ENCODE data around the gene MYL7. TPM values are rescaled to one million over a fixed set of nuclear protein-coding genes. Genes with fewer than 3 reads are reported as not detected.
A peak's percentile ranks its signal among the peaks of the same experiment; 100 is the strongest.

The MYL7 gene
- total and polyA plus RNA-seq, 9 of the 15 experiments (the other 6 are each of a cell fraction or from before 2014, with no cell fraction given) = not detected

- TF ChIP-seq ZNF384 (IDR thresholded peaks at IDR 0.05; ENCODE audit: low read depth, low read length) = no peak
- TF ChIP-seq TEAD1 (CRISPR knock-in tag; IDR thresholded peaks at IDR 0.05) = no peak
- no peak; a peak in 1 of 4 replicates for TF ChIP-seq HDAC1 (IDR thresholded peaks at IDR 0.05)
- no peak for TF ChIP-seq NUFIP1 (IDR thresholded peaks at IDR 0.05; ENCODE audit: partially characterized antibody)
- TF ChIP-seq SMARCA5 (IDR thresholded peaks at IDR 0.05) = no peak
- no peak for TF ChIP-seq ZNF551 (CRISPR knock-in tag; IDR thresholded peaks at IDR 0.05)
- TF ChIP-seq, protein P1, sequence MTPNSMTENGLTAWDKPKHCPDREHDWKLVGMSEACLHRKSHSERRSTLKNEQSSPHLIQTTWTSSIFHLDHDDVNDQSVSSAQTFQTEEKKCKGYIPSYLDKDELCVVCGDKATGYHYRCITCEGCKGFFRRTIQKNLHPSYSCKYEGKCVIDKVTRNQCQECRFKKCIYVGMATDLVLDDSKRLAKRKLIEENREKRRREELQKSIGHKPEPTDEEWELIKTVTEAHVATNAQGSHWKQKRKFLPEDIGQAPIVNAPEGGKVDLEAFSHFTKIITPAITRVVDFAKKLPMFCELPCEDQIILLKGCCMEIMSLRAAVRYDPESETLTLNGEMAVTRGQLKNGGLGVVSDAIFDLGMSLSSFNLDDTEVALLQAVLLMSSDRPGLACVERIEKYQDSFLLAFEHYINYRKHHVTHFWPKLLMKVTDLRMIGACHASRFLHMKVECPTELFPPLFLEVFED (CRISPR knock-in tag; conservative IDR thresholded peaks at IDR 0.05) = no peak
- TF ChIP-seq ZNF57 (CRISPR knock-in tag; IDR thresholded peaks at IDR 0.05) = no peak
- no peak for TF ChIP-seq FOSL1 (tag; conservative IDR thresholded peaks at IDR 0.05)
- no peak for TF ChIP-seq KLF6 (CRISPR knock-in tag; IDR thresholded peaks at IDR 0.05; ENCODE audit: borderline replicate concordance)
- TF ChIP-seq CREB5 (CRISPR knock-in tag; IDR thresholded peaks at IDR 0.05) = no peak
- peak; percentile 93 for TF ChIP-seq VEZF1 (CRISPR knock-in tag; IDR thresholded peaks at IDR 0.05)
- no peak for TF ChIP-seq ARHGAP35 (IDR thresholded peaks at IDR 0.05; ENCODE audit: partially characterized antibody)
- peak; percentile 27; the same call in 1 of the 2 replicates for TF ChIP-seq BHLHE40 (IDR thresholded peaks at IDR 0.05; ENCODE audit: low read length)
- peak; percentile 48; the same call in 1 of the 2 replicates for TF ChIP-seq NR3C1 (CRISPR knock-in tag; IDR thresholded peaks at IDR 0.05)
Measured at GRCh38 chr7:44145969-44146911, 5.1 kb upstream of the MYL7 start (continued).
